Measurements from ENCODE around the gene DDX10.

DNA sequence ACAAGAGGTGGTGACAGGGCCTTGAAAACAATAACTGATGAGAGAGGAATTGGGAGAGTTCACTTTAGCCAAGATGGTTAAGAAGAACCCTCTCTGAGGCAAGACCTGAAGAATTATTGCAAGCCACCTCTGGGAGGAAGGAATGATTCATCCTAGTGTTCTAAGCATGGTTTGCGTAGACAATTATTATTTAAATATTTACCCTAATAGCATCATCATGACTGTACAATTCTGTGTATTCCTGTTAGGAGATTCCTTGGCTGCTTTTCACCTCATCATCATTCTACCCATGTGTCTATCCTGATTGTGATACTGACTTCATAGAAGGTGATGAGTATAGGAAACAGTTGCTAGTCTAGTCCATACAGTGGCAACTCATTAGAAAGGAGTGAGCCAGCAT, 264.4 kb downstream of the DDX10 start:
- TF ChIP-seq, protein P1, sequence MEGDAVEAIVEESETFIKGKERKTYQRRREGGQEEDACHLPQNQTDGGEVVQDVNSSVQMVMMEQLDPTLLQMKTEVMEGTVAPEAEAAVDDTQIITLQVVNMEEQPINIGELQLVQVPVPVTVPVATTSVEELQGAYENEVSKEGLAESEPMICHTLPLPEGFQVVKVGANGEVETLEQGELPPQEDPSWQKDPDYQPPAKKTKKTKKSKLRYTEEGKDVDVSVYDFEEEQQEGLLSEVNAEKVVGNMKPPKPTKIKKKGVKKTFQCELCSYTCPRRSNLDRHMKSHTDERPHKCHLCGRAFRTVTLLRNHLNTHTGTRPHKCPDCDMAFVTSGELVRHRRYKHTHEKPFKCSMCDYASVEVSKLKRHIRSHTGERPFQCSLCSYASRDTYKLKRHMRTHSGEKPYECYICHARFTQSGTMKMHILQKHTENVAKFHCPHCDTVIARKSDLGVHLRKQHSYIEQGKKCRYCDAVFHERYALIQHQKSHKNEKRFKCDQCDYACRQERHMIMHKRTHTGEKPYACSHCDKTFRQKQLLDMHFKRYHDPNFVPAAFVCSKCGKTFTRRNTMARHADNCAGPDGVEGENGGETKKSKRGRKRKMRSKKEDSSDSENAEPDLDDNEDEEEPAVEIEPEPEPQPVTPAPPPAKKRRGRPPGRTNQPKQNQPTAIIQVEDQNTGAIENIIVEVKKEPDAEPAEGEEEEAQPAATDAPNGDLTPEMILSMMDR (IDR thresholded peaks at IDR 0.05), result no peak
- TF ChIP-seq ZFX (IDR thresholded peaks at IDR 0.05; ENCODE audit: borderline replicate concordance), result no peak
